H1 (cell line): ENCODE data around the gene EYA2. TPM values are rescaled to one million over a fixed set of nuclear protein-coding genes. Genes with fewer than 3 reads are reported as not detected.

ENCODE experiments used
- TAF7 ChIP-seq: optimal IDR thresholded peaks from 2 replicates; pipeline ENCODE3; 2011; ENCODE audit warnings: low read depth, mild to moderate bottlenecking, inconsistent platforms, low read length, moderate library complexity, borderline replicate concordance
- polyA plus RNA-seq, 7 experiments: library from polyadenylated mRNA; depleted of rRNA in 3 of 7; stranded (reverse) in 5 of 7; unstranded in 2 of 7; fragments of >200 nt in 5 of 7; fragments of 200-250 nt in 2 of 7; gene quantifications; 1 replicate in 5 of 7; 2 replicates in 1 of 7; 4 replicates in 1 of 7; pipeline versions ENCODE4 v1.2.1 to v1.2.3, GENCODE V29; 2011 to 2013; ENCODE audit warnings: missing spikeins in 2 of 7, mixed read lengths in 2 of 7
- total RNA-seq: library from RNA; stranded (reverse); fragmentation: NEBNext Ultra II Directional; extraction: Animal tissue kit (Norgen Biotek cat#: 25700); gene quantifications from 2 replicates; pipeline ENCODE4 v1.2.1, GENCODE V29; 2021

The EYA2 gene
- total and polyA plus RNA-seq, 2 of the 8 experiments (the other 6 are each of a cell fraction or from before 2014, with no cell fraction given): 1.6 to 1.7 TPM

DNA sequence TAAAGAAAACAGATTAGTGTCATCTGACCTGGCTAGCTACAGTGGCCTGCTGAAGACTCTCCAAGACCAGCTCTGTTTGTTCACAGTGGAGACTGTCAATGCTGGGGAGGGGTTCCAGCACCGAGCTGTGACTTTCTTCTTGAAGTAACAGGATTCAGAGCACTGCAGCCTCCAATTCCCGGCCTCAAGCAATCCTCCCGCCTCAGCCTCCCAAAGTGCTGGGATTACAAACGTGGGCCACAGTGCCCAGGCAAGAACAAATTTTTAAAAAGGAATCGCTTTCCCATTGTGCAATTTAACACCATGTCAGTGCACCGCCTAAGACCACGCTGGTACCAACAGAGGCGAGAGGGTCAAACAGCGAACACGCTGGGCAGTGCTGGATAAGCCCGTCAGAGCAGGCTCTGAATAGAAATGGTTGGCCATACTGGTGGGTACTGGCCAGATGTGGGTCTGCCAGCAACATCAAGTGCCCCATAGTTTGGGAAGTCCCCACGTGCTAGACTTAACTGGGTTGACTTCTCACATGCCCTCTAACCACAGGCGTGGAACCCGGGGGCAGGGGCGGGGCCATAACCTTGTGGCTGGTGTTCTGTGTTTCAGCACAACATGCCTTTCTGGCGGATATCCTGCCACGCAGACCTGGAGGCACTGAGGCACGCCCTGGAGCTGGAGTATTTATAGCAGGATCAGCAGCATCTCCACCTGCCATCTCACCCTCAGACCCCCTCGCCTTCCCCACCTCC, 293.0 kb downstream of the EYA2 start (continued):
- TF ChIP-seq TAF7: no peak
- TF ChIP-seq, all 59 proteins: peak for 0
